ENCODE results near the gene AK5.
"Not testable (repeated sequence)": the region's sequence is repeated elsewhere in the genome, so short reads cannot be mapped to it uniquely, and the experiment has no call there.

AK5 gene

GRCh38 chr1:77412069-77412819, 130.4 kb downstream of the AK5 start:
- peak; percentile 25 for DNase-seq (ENCODE audit: insufficient read length, low spot score)
- peak; percentile 97 for FAIRE-seq
- TF ChIP-seq POLR2A (IDR thresholded peaks at IDR 0.05; ENCODE audit: low read depth, low read length) = no peak

GRCh38 chr1:77412820-77413530, 131.2 kb downstream of the AK5 start:
- no peak for TF ChIP-seq POLR2A (IDR thresholded peaks at IDR 0.05; ENCODE audit: low read depth, low read length)
- no peak for FAIRE-seq
- DNase-seq (ENCODE audit: insufficient read length, low spot score) = no peak

DNA sequence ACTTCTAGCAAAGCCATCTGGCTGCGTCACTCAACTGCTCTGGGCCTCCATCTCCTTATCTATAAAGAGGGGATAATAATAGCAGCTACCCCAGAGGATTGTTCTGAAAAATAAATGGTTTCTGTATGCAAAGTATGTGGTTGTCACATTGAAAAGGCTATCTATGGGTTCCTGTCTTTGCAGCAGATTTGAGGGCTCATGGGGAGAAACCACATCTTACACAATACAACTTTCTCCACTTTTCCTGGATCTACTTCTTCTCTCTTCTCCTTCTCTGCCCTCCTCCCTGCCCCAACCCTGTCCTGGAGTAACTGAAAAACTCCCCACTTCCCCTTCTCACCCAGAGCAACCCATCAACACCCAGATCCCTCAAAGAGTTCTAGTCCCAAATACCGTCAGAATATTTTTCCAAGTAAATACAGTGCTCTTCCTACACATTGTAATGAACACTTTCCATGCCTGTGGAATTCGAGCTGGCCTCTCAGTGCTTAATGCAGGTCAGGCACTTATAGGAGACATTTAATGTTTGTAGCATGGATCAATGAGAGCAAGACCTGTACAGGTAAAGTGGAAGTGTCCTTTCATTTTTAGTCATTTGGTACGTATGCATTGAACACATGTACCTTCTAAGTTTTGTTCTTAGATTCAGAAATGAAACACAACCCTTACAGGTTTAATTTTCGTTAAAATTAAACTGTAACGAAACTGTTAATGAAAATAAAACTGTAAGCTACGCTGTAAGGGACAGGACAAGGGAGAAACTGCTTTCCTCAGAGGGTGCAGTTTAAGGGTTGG, 131.9 kb downstream of the AK5 start:
- TF ChIP-seq POLR2A (IDR thresholded peaks at IDR 0.05; ENCODE audit: low read depth, low read length) = no peak
- no peak for FAIRE-seq
- no peak for DNase-seq (ENCODE audit: insufficient read length, low spot score)

DNA sequence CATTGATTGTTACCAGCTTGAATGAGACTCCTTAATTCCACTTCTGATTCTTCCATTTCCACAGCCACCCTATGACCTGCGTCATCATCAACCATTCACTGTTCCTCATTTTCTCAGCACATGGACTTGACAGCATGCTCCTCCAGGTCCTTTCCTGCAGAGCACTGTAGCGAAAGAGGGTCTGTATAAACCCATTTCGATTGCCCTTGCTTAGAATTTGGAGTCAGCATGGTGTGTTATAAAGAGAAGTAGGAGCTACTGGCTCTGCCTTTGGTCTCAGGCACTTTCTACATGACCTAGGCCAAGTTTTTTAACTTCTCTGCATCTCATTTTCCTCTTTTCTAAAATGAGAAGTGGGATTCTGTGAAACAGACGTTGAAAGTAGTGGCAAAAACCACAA, 133.8 kb downstream of the AK5 start:
- no peak for DNase-seq (ENCODE audit: insufficient read length, low spot score)
- no peak for FAIRE-seq
- no peak for TF ChIP-seq POLR2A (IDR thresholded peaks at IDR 0.05; ENCODE audit: low read depth, low read length)

DNA sequence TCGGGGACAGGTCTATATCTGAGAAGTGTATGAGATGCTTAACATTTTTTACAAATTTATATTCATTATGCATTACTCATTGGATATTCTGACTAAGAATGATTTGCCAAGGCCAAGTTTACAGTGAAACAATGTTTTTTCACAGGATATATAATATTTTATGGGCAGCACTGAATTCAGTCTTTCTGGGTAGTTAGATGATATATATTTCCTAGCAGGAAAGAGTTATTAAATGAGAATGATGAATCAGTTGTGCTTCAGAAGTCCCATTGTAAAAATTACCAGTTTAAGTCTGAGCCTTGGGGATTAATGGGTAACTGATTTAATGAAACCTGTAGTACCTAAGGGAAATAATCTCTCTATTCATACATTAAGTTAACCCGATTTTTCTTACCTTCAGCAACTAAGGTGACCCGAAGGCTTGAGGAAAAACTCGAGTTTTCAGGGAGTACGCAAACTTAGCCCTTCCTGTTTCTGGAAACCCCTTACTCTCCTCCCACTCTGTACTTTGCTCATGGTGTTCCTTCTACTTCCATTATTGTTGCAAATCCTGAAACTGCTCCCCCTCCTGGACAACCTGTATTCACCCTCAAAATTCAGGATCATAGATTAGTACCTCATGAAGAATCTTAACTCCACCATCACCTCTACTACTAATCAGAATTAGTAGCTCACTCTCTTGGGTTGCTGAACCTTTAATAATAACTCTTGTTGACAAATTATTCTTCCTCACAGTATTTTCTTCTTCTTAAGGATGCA, 135.1 kb downstream of the AK5 start:
- DNase-seq (ENCODE audit: insufficient read length, low spot score) = no peak
- no peak for TF ChIP-seq POLR2A (IDR thresholded peaks at IDR 0.05; ENCODE audit: low read depth, low read length)
- FAIRE-seq = peak; percentile 65

DNA sequence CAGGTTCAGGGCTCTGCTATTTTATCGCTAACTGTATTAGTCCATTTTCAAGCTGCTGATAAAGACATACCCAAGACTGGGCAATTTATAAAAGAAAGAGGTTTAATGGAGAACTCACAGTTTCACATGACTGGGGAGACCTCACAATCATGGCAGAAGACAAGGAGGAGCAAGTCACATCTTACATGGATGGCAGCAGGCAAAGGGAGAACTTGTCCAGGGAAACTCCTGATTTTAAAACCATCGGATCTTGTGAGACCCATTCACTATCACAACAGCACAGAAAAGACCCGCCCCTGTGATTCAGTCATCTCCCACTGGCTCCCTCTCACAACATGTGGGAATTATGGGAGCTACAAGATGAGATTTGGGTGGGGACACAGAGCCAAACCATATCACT, 136.2 kb downstream of the AK5 start:
- not testable (repeated sequence) for DNase-seq (ENCODE audit: insufficient read length, low spot score); FAIRE-seq

GRCh38 chr1:77421504-77422233, 139.8 kb downstream of the AK5 start:
- no peak for TF ChIP-seq POLR2A (IDR thresholded peaks at IDR 0.05; ENCODE audit: low read depth, low read length)
- DNase-seq (ENCODE audit: insufficient read length, low spot score) (no peak), FAIRE-seq (no peak)

- FAIRE-seq = peak; percentile 92
- no peak for TF ChIP-seq POLR2A (IDR thresholded peaks at IDR 0.05; ENCODE audit: low read depth, low read length)
- DNase-seq (ENCODE audit: insufficient read length, low spot score) = no peak
Measured at GRCh38 chr1:77424236-77424635, 142.4 kb downstream of the AK5 start.

DNA sequence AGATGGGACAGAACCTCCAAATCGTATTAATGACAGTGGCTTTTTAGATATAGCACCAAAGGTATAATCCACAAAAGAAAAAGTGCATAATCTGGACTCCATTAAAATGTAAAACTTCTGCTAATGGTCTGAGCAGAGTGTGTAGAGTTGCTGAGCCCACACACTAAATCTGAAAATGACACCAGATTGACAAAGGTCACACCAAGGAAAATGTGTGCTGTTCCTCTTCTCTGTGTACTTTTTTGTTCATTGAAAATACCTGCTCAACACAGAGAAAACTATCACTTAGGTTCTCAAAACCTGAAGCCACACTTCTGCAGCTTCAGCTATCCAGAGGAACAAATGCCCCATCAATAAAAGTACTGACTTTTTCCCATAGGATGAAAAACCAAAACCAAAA, 146.2 kb downstream of the AK5 start:
- DNase-seq (ENCODE audit: insufficient read length, low spot score) (no peak), FAIRE-seq (no peak)
- TF ChIP-seq POLR2A (IDR thresholded peaks at IDR 0.05; ENCODE audit: low read depth, low read length) = no peak

DNA sequence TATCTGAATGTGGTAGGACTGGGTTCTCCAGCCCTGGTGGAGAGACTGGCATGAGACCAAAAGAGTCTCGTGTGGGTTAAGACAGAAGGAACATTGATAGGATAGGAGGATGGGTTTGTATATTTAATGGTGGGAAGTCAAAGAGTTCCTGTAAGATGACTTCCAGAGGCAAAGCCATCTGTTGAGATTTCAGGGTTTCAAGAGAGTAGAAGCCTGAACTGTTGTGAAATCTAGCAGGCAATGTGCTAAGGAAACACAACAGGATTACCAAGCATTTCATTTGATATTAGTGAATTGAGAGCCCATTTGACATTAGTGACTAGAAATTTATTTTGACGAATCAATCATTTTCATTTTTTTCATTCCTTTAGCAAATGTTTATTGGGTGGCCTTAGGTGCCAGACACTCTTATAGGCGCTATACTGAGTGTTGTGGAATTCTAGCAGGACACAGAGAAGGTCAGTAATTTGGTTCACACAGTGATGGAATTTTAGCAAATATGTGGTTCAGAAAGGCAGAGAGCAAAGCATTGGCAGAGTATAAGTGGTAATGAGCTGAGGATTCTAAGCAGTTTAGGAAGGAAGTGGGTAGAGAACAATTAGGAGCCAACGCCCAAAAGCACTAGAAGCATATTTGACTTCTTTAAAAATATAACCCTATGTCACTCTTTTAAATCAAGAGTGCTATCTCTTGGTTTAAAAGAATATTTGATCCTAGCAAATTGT, 149.3 kb downstream of the AK5 start:
- FAIRE-seq = peak; percentile 23
- no peak for TF ChIP-seq POLR2A (IDR thresholded peaks at IDR 0.05; ENCODE audit: low read depth, low read length)
- no peak for DNase-seq (ENCODE audit: insufficient read length, low spot score)

DNA sequence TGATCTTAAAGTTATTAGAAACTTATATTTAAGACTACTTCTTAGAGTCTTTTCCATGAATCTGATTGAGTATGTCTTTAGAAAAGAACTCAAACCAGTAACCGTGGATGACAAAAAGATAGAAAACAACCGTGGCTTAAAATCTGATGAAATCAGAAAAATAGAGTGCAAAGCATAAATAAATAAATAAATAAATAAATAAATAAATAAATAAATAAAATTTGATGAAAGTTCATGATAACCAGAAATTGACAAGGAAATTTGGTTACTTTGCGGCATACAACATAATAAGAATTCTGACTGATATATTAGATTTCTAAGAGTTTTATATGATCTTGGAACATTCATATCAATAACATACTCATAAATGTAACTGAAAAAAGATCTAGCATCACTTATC, 152.1 kb downstream of the AK5 start:
- DNase-seq (ENCODE audit: insufficient read length, low spot score) = no peak
- TF ChIP-seq POLR2A (IDR thresholded peaks at IDR 0.05; ENCODE audit: low read depth, low read length) = no peak
- FAIRE-seq = no peak

DNA sequence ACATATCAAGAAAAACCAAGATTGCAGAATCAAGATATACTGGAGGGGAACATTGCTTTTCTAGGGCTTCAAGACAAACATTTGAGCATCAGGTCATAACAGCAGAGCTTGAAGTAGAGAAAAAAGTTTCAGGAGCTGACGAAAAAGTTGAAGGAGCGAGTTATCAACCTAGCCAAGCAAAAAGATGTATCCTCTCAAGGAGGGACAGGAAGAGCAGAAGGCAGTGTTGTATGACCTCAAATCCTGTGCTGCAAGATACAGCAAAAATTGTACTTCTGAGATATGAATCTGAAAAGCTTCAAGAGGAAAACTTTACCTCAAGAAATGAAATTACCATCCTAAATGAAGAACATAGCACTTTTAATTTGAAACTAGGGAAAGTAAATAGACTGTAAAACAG, 153.1 kb downstream of the AK5 start:
- TF ChIP-seq POLR2A (IDR thresholded peaks at IDR 0.05; ENCODE audit: low read depth, low read length) = no peak
- peak; percentile 83 for FAIRE-seq

More for the DNA sequence above, 153.1 kb downstream of the AK5 start:
- DNase-seq (ENCODE audit: insufficient read length, low spot score) = no peak
